Measurements from ENCODE around the gene TSPO2. TPM values are rescaled to one million over a fixed set of nuclear protein-coding genes. Genes with fewer than 3 reads are reported as not detected.
"Not testable (repeated sequence)": the region's sequence is repeated elsewhere in the genome, so short reads cannot be mapped to it uniquely, and the experiment has no call there.

The TSPO2 gene
- total and polyA plus RNA-seq, 2 donors (not counting 1 experiment from before 2014, with no cell fraction given): not detected

DNA sequence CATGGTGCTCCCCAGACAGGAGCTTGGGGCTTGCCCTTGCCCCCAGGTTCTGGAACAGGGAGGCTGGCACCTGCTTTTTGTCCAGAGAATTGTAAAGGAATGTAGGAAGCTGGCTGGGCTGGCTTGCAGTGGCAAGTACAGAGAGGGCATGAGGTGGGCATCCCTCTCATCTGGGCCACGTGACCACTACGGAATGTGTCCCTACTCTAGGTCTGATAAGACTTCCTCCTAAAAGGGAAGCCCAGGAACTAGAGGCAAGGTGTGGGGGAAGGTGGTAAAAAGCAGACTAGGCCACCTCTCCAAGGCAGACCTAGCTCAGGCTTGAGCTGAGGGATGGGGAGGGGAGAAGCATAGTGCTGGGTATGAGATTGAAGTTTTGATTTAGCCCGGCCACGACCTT, 42.0 kb upstream of the TSPO2 start:
- Histone ChIP-seq H4K20me1 (ENCODE audit: control insufficient read depth, extremely low read depth, insufficient read depth, low read length) (no peaks in the 10 kb centered on the region), H3K27ac (ENCODE audit: insufficient read depth, low read length) (no peak overlapping the region), H3K9me3 (ENCODE audit: control insufficient read depth, insufficient read depth, low read depth, low read length) (no peaks in the 10 kb centered on the region), H3K9ac (ENCODE audit: insufficient read depth, low read length) (no peak overlapping the region), H3K79me2 (ENCODE audit: control insufficient read depth, insufficient read depth, low read length) (no peaks in the 10 kb centered on the region), H2AFZ (ENCODE audit: low read length) (no peak overlapping the region), H3K4me1 (ENCODE audit: control insufficient read depth, extremely low read depth, insufficient read depth, low read length) (peaks cover 5% of the 10 kb centered on the region), H3K36me3 (ENCODE audit: control insufficient read depth, insufficient read depth, low read length) (no peaks in the 10 kb centered on the region), H3K27me3 (ENCODE audit: control insufficient read depth, insufficient read depth, low read length) (peaks cover 5% of the 10 kb centered on the region), H3K4me3 (replicated peaks in 1 of 4; ENCODE audit: control extremely low read depth in 1 of 4, insufficient read depth in 1 of 4, low read depth in 3 of 4, low read length in 4 of 4) (no peak overlapping the region), H3K4me2 (ENCODE audit: extremely low read depth, insufficient read depth, low read length) (no peak overlapping the region)
- no peak for TF ChIP-seq EZH2 (IDR thresholded peaks at IDR 0.05; ENCODE audit: low read length, missing control alignments)
- TF ChIP-seq, protein P1, sequence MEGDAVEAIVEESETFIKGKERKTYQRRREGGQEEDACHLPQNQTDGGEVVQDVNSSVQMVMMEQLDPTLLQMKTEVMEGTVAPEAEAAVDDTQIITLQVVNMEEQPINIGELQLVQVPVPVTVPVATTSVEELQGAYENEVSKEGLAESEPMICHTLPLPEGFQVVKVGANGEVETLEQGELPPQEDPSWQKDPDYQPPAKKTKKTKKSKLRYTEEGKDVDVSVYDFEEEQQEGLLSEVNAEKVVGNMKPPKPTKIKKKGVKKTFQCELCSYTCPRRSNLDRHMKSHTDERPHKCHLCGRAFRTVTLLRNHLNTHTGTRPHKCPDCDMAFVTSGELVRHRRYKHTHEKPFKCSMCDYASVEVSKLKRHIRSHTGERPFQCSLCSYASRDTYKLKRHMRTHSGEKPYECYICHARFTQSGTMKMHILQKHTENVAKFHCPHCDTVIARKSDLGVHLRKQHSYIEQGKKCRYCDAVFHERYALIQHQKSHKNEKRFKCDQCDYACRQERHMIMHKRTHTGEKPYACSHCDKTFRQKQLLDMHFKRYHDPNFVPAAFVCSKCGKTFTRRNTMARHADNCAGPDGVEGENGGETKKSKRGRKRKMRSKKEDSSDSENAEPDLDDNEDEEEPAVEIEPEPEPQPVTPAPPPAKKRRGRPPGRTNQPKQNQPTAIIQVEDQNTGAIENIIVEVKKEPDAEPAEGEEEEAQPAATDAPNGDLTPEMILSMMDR (conservative IDR thresholded peaks at IDR 0.05 in 1 of 2, IDR thresholded peaks at IDR 0.05 in 1 of 2; ENCODE audit: low read depth in 1 of 2, low read length in 2 of 2): no peak
- DNase-seq (ENCODE audit: low read depth in 2 of 2): no peak

DNA sequence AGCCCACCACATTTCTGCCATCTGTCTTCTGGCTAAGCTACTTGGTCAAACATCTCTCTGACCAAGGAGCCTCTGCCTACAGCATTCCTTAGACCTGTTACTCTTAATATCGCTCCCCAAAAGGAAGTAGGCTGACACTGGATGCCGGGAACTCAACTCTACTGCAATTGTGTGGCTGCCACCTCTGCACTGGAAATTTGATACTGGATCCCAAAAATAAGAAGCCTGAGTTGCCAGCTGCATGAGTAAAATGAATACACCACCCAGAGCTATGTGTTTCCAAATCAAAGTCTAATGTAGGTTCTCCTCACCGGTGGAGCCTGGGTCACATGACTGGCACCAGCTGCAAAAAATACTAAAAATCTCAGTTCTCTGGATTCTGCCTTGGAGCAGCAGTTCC, 40.1 kb upstream of the TSPO2 start:
- Histone ChIP-seq H3K4me1 (ENCODE audit: control insufficient read depth, extremely low read depth, insufficient read depth, low read length) (no peaks in the 10 kb centered on the region), H3K36me3 (ENCODE audit: control insufficient read depth, insufficient read depth, low read length) (no peaks in the 10 kb centered on the region), H3K27me3 (ENCODE audit: control insufficient read depth, insufficient read depth, low read length) (peaks cover 5% of the 10 kb centered on the region), H3K4me3 (replicated peaks in 1 of 4; ENCODE audit: control extremely low read depth in 1 of 4, insufficient read depth in 1 of 4, low read depth in 3 of 4, low read length in 4 of 4) (no peak overlapping the region), H3K9me3 (ENCODE audit: control insufficient read depth, insufficient read depth, low read depth, low read length) (no peaks in the 10 kb centered on the region), H2AFZ (ENCODE audit: low read length) (no peak overlapping the region), H3K9ac (ENCODE audit: insufficient read depth, low read length) (no peak overlapping the region), H3K79me2 (ENCODE audit: control insufficient read depth, insufficient read depth, low read length) (no peaks in the 10 kb centered on the region), H3K4me2 (ENCODE audit: extremely low read depth, insufficient read depth, low read length) (no peak overlapping the region), H4K20me1 (ENCODE audit: control insufficient read depth, extremely low read depth, insufficient read depth, low read length) (no peaks in the 10 kb centered on the region), H3K27ac (ENCODE audit: insufficient read depth, low read length) (no peak overlapping the region)
- TF ChIP-seq, protein P1 (conservative IDR thresholded peaks at IDR 0.05 in 1 of 2, IDR thresholded peaks at IDR 0.05 in 1 of 2; ENCODE audit: low read depth in 1 of 2, low read length in 2 of 2): no peak
- no peak for TF ChIP-seq EZH2 (IDR thresholded peaks at IDR 0.05; ENCODE audit: low read length, missing control alignments)
- DNase-seq (ENCODE audit: low read depth in 2 of 2): no peak

DNA sequence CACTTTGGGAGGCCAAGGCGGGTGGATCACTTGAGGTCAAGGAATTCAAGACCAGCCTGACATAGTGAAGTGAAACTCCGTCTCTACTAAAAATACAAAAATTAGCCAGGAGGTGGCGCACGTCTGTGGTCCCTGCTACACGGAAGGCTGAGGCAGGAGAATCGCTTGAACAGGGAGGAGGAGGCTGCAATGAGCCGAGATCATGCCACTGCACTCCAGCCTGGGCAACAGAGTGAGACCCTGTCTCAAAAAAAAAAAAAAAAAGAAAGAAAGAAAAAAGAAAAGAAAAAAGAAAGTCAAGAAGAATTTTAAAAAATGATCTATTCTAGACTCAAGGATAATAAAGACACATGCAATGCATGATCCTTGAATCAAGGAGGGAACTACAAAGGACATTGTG, 36.0 kb upstream of the TSPO2 start:
- DNase-seq (ENCODE audit: low read depth in 2 of 2): peak; percentile 29 to 69
- not testable (repeated sequence) for H4K20me1 ChIP-seq (ENCODE audit: control insufficient read depth, extremely low read depth, insufficient read depth, low read length); H3K27ac ChIP-seq (ENCODE audit: insufficient read depth, low read length); H3K36me3 ChIP-seq (ENCODE audit: control insufficient read depth, insufficient read depth, low read length); H3K79me2 ChIP-seq (ENCODE audit: control insufficient read depth, insufficient read depth, low read length); H3K4me2 ChIP-seq (ENCODE audit: extremely low read depth, insufficient read depth, low read length); H3K9me3 ChIP-seq (ENCODE audit: control insufficient read depth, insufficient read depth, low read depth, low read length); H3K27me3 ChIP-seq (ENCODE audit: control insufficient read depth, insufficient read depth, low read length); H3K4me3 ChIP-seq (replicated peaks in 1 of 4; ENCODE audit: control extremely low read depth in 1 of 4, insufficient read depth in 1 of 4, low read depth in 3 of 4, low read length in 4 of 4); H3K9ac ChIP-seq (ENCODE audit: insufficient read depth, low read length); H3K4me1 ChIP-seq (ENCODE audit: control insufficient read depth, extremely low read depth, insufficient read depth, low read length); H2AFZ ChIP-seq (ENCODE audit: low read length)
- TF ChIP-seq, protein P1 (conservative IDR thresholded peaks at IDR 0.05 in 1 of 2, IDR thresholded peaks at IDR 0.05 in 1 of 2; ENCODE audit: low read depth in 1 of 2, low read length in 2 of 2): peak; percentile 55 to 58

DNA sequence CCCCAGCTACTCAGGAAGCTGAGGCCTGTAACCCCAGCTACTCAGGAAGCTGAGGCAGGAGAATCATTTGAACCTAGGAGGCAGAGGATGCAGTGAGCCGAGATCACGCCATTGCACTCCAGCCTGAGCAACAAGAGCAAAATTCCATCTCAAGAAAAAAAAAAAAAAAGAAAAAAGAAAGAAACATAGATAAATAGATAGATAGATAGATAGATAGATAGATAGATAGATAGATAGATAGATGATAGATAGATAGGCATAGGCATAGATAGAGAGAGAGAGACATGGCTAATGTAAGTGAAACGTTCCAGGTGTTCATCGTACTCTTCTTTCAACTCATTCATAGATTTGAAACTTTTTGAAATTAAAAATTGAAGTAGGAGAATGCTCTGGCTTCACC, 35.3 kb upstream of the TSPO2 start:
- H3K36me3 ChIP-seq (ENCODE audit: control insufficient read depth, insufficient read depth, low read length); H3K4me3 ChIP-seq (replicated peaks in 1 of 4; ENCODE audit: control extremely low read depth in 1 of 4, insufficient read depth in 1 of 4, low read depth in 3 of 4, low read length in 4 of 4); H3K27ac ChIP-seq (ENCODE audit: insufficient read depth, low read length); DNase-seq (ENCODE audit: low read depth in 2 of 2); H3K4me2 ChIP-seq (ENCODE audit: extremely low read depth, insufficient read depth, low read length); H3K9me3 ChIP-seq (ENCODE audit: control insufficient read depth, insufficient read depth, low read depth, low read length); H2AFZ ChIP-seq (ENCODE audit: low read length); H4K20me1 ChIP-seq (ENCODE audit: control insufficient read depth, extremely low read depth, insufficient read depth, low read length); H3K79me2 ChIP-seq (ENCODE audit: control insufficient read depth, insufficient read depth, low read length); H3K4me1 ChIP-seq (ENCODE audit: control insufficient read depth, extremely low read depth, insufficient read depth, low read length); H3K9ac ChIP-seq (ENCODE audit: insufficient read depth, low read length); H3K27me3 ChIP-seq (ENCODE audit: control insufficient read depth, insufficient read depth, low read length): not testable (repeated sequence)
